CD4-positive, alpha-beta T cell treated with Interleukin-6 at 100 ng/mL for 8 hours (primary cell): ENCODE measurements around the gene CTPS2.
"Not testable (repeated sequence)": the region's sequence is repeated elsewhere in the genome, so short reads cannot be mapped to it uniquely, and the experiment has no call there.

Experiments
- DNase-seq: peaks from one replicate; pipeline ENCODE4 v3.0.0-alpha.2; 2020; ENCODE audit warnings: mixed read lengths, low spot score

The CTPS2 gene, protein sequence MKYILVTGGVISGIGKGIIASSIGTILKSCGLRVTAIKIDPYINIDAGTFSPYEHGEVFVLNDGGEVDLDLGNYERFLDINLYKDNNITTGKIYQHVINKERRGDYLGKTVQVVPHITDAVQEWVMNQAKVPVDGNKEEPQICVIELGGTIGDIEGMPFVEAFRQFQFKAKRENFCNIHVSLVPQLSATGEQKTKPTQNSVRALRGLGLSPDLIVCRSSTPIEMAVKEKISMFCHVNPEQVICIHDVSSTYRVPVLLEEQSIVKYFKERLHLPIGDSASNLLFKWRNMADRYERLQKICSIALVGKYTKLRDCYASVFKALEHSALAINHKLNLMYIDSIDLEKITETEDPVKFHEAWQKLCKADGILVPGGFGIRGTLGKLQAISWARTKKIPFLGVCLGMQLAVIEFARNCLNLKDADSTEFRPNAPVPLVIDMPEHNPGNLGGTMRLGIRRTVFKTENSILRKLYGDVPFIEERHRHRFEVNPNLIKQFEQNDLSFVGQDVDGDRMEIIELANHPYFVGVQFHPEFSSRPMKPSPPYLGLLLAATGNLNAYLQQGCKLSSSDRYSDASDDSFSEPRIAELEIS

DNA sequence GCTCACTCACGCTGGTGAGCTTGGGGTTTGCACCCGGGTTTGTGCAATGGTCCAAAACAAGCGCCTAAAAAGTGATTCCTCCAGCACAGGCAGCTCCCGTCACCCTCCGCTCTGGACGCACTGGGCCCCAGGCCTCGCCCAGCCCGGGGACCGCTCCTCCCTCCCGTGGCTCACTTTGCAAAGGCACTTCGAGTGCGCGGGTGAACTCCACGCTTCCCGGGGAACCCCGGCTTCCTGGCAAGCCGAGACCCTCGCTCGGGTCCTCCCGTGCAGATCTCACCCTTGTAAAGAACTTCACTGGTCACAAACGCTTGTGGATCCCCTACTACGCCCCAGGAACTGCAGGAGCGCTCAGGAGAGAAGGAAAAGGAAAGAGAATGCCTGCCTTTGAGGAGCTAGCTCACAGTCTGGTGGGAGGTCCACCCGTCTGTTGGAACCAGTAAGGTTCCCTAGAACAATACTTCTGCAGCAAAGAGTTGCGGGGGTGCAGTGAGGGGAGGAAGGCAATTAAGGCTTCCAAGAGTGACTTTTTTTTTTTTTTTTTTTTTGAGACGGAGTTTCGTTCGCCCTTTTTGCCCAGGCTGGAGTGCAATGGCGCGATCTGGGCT is at the start of gene CTPS2:
Gene CTPS2 (minus strand): TSS at position 122 of the 608 bp plus-strand sequence. CDS start 9,767 bp downstream, outside the sequence.
- DNase-seq: peak; percentile 34

- DNase-seq: not testable (repeated sequence)
Observed at GRCh38 chrX:16761500-16761899, 49.0 kb upstream of the CTPS2 start.

- DNase-seq: no peak
Observed at GRCh38 chrX:16756724-16757123, 44.3 kb upstream of the CTPS2 start.

GRCh38 chrX:16754019-16754418 is 41.5 kb upstream of the CTPS2 start:
- DNase-seq: no peak

- no peak for DNase-seq
Observed at GRCh38 chrX:16750136-16750535, 37.7 kb upstream of the CTPS2 start.

DNA sequence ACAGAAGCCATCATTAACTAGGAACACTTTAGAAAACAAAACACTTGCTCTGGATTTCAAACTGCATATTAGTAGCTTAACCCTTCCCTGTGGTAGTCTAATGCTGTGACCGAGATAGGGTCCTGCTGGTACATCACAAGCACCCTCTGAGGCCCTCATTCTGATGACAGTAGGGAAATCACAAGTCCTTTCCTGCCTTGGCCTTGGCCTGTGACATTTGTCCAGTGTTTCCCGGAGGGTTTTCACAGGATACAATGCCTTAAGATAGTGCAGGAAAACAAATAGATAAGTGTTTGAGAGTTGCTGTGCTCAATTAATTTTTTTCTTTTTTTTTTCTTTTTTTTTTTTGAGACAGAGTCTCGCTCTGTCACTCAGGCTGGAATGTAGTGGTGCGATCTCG is 36.0 kb upstream of the CTPS2 start:
- DNase-seq: no peak

DNA sequence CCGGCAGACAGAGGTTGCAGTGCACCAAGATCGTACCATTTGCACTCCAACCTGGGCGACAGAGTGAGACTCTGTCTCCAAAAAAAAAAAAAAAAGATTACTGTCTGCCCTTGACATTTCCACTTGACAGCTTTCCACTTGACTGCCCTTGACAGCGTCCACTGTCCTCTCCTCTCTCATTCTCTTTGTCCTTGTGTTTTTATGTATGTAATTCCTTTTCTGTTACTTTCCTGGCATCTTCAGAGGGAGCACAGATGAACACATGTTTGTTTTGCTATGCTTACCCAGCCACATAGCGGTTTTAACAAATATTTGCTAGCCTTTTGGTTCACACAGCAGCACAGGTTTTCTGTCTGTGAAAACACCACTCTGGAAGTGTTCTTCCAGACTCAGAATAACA is 33.2 kb upstream of the CTPS2 start:
- no peak for DNase-seq

GRCh38 chrX:16745102-16745501 is 32.6 kb upstream of the CTPS2 start:
- no peak for DNase-seq

DNA sequence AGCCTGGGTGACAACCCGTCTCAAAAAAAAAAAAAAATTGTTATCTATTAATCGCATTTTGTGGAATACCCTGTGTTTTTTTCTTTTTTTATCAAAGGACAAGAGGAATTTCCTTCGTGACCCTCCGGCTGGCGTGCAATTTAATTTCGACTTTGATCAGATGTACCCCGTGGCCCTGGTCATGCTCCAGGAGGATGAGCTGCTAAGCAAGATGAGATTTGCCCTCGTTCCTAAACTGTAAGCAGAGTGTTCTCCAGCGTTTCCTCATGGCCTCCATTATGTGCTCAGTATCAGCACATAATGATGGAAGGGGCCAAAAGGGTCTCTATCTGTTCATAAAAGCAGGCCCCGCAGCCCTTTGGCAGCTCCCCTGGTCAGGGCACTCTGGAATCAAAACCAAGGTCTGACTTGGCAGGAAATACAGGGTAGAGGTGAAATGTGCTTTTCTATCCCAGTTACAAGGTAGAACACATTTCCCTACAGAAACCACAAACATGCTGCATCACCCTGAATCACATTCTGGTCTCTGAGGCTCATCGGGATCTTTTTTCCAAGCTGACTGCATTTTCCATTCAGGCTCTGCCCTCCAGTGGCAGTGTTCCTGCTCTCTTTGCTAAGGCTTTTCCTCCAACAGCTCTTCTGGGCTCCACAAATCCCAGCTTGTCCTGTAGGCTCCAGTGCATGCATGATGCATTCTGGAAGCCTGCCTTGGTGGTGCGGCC is 31.3 kb upstream of the CTPS2 start:
- no peak for DNase-seq

GRCh38 chrX:16739574-16739973 is 27.1 kb upstream of the CTPS2 start:
- no peak for DNase-seq

GRCh38 chrX:16737024-16737423 is 24.6 kb upstream of the CTPS2 start:
- DNase-seq: no peak

- DNase-seq: no peak
Observed at GRCh38 chrX:16733013-16733412, 20.5 kb upstream of the CTPS2 start.

- DNase-seq: no peak
Observed at GRCh38 chrX:16730450-16730849, 18.0 kb upstream of the CTPS2 start.

DNA sequence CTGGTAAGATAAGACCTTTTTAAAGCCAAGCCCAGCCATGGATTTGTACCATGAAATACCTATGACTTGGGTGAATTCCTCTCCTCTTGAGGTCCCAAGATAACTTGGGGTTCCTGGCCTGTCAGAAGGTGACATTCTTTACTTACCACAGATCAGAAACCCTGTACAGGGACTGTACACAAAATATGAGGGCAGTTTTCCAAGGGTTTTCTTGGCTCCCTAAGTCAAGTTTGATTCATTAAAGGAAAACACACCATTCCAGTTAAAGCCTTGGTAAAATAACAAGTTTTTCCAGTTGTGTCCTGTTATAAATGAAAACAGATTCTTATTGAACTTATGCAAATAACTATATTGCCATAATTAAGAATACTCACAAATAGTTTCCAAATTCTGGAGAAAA is 15.2 kb upstream of the CTPS2 start:
- DNase-seq: no peak

DNA sequence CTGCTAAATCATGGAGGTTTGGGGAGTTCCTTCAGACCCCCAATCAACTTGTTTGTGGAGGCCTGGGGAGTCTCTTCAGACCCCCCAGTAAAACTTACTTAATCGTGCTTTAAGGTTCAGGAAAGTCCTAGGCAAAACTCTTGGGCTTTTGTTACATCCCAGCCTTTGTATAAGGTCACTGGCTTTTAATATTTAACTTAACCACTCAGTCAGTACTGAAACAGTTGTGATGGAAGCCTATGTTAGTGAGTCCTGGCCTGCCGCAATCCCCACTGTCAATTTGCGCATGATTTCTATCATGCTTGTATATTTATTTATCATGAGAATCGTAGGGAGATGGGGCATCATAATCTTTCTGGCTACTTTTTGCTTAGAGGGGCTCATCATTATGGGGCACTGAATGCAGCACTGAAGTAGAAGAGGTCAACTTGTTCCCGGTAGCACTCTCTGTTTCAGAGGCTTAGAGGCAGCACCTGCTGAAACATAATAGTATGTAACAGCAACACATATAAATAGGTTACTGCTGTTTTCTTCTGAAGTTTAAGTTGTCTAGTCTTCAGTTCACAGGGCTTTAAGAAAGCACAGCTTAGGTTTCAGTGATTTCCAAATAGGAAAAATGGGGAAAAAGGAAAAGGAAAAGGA is 14.0 kb upstream of the CTPS2 start:
- not testable (repeated sequence) for DNase-seq

- no peak for DNase-seq
Observed at GRCh38 chrX:16725072-16725471, 12.6 kb upstream of the CTPS2 start.

- DNase-seq: no peak
Observed at GRCh38 chrX:16722481-16722880, 10.0 kb upstream of the CTPS2 start.

- peak; percentile 93 for DNase-seq
Observed at GRCh38 chrX:16719334-16720084, 7.0 kb upstream of the CTPS2 start, which contains the start of gene SYAP1. Gene SYAP1, plus strand, starts transcription at chrX:16719612. Its CDS starts 113 bp downstream, at chrX:16719725.

DNA sequence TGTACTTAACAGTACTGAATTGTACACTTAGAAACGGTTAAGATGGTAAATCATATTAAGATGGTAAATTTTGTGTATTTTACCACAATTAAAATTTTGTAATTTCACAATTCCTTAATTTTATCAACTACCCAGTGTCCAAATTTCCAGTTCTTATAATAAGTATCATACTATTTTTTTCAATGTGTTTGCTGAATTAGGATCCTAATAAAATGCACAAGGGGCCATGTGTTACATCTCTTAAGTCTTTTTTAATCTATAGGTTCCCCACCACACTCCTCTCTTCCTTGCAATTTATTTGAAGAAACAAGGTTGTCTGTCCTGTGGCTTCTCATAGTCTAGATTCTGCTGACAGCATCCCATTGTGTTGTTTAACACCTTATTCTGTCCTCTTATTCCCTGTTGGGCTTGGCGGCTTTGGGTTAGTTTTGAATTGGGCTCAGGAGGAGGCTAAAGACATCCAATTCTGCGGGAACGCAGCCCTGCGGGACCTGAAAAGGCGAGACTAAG is 6.4 kb upstream of the CTPS2 start:
- no peak for DNase-seq

DNA sequence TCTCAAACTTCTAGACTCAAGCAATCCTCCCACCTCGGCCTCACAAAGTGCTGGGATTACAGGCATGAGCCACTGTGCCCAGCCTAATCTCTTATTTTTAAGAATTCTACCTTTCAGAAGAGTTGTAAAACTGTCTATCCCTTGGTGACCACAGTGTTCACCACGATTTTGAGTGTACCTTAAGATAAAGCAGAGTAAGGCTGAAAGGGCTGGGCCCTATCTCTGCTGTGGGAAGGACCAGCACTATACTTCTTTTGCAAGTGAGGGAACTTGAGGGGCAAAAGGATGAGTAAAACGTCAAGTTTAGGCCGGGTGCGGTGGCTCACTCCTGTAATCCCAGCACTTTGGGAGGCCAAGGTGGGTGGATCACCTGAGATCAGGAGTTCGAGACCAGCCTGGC is 4.0 kb upstream of the CTPS2 start:
- DNase-seq: not testable (repeated sequence)

DNA sequence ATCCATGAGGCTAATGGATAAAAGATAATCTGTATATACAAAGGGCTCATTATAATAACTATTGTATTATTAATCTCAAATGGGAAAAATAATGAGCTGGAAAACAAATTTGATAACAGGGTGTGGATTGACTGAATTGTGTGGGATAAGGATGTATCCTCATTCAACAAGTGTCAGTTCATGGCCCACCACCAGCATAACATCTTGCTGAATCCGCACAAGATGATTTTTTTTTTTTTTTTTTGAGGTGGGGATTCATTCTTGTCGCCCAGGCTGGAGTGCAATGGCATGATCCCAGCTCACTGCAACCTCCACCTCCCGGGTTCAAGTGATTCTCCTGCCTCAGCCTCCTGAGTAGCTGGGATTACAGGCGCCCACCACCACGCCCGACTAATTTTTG is 3.2 kb upstream of the CTPS2 start:
- not testable (repeated sequence) for DNase-seq
